Prostate gland (tissue), 2 donors: ENCODE data around the gene PDXK.

Source experiments
- CTCF ChIP-seq, 4 experiments: fragments of 200-600 bp in 2 of 4; fragments of 450-650 bp in 2 of 4; sonication (generic) in 2 of 4; IDR thresholded peaks; 1 replicate in 3 of 4; 2 replicates in 1 of 4; pipeline ENCODE4 v1.5.1; 2016 to 2019; ENCODE audit warnings: antibody characterized with exemption in 4 of 4, mild to moderate bottlenecking in 2 of 4, moderate library complexity in 2 of 4
- POLR2A ChIP-seq: fragments of 450-650 bp; IDR thresholded peaks from one replicate; pipeline ENCODE4 v1.6.1; 2016; ENCODE audit warnings: antibody characterized with exemption, mild to moderate bottlenecking
- POLR2AphosphoS5 ChIP-seq: sonication (generic); formaldehyde crosslinking; IDR thresholded peaks from one replicate; pipeline ENCODE4 v1.6.1; 2017; ENCODE audit warnings: antibody characterized with exemption

GRCh38 chr21:43789276-43790009, 70.5 kb downstream of the PDXK start, which contains the start of gene RRP1:
- TF ChIP-seq POLR2A (peak; percentile 76), CTCF (IDR thresholded peaks at IDR 0.05) (peak; percentile 100), POLR2AphosphoS5 (peak; percentile 90)
